GM12878 (cell line): ENCODE data around the gene GDF15. TPM values are rescaled to one million over a fixed set of nuclear protein-coding genes. Genes with fewer than 3 reads are reported as not detected.

Source experiments
- ASH2L ChIP-seq: fragments of 300-600, 200-600 bp; sonication (generic); IDR thresholded peaks from 2 replicates; pipeline ENCODE4 v1.6.1; 2017; ENCODE audit warnings: low read depth, mild to moderate bottlenecking, borderline replicate concordance
- ATF7 ChIP-seq: fragments of 450-650 bp; IDR thresholded peaks from 2 replicates; pipeline ENCODE4 v1.6.1; 2016; ENCODE audit warnings: low read depth, mild to moderate bottlenecking
- BCL11A ChIP-seq: IDR thresholded peaks from 2 replicates; pipeline ENCODE4 v1.6.1; 2011; ENCODE audit warnings: low read depth, low read length
- BCL3 ChIP-seq: IDR thresholded peaks from 2 replicates; pipeline ENCODE4 v1.6.1; 2011; ENCODE audit warnings: borderline replicate concordance, low read depth, mild to moderate bottlenecking, moderate library complexity, low read length; ENCODE audit not compliant: insufficient read depth, poor library complexity, severe bottlenecking
- BHLHE40 ChIP-seq, 2 experiments: fragments of 450-650 bp in 1 of 2; IDR thresholded peaks; 2 replicates each; pipeline ENCODE4 v1.6.1; 2011 to 2017; ENCODE audit warnings: low read depth in 2 of 2, borderline replicate concordance in 1 of 2, improper control_type of control experiment in 1 of 2, low read length in 1 of 2, mild to moderate bottlenecking in 1 of 2
- BRCA1 ChIP-seq: IDR thresholded peaks from 2 replicates; pipeline ENCODE4 v1.6.1; 2011; ENCODE audit warnings: low read depth, low read length, improper control_type of control experiment
- CHD4 ChIP-seq: fragments of 200-600 bp; sonication (generic); IDR thresholded peaks from 2 replicates; pipeline ENCODE4 v1.6.1; 2016; ENCODE audit warnings: mild to moderate bottlenecking
- CREB1 ChIP-seq: IDR thresholded peaks from 2 replicates; pipeline ENCODE4 v1.6.1; 2012; ENCODE audit warnings: low read depth, mild to moderate bottlenecking, inconsistent platforms
- E4F1 ChIP-seq: fragments of 450-650 bp; IDR thresholded peaks from 2 replicates; pipeline ENCODE4 v1.6.1; 2018; ENCODE audit warnings: borderline replicate concordance, mild to moderate bottlenecking; ENCODE audit not compliant: partially characterized antibody
- EED ChIP-seq: sonication (generic); IDR thresholded peaks from 2 replicates; pipeline ENCODE4 v1.6.1; 2016; ENCODE audit warnings: antibody characterized with exemption, low read depth
- EP300 ChIP-seq, 2 experiments: fragments of 150-350 bp in 1 of 2; IDR thresholded peaks; 2 replicates each; pipeline ENCODE4 v1.6.1; 2011 to 2012; ENCODE audit warnings: low read depth in 2 of 2, low read length in 2 of 2, borderline replicate concordance in 1 of 2, improper control_type of control experiment in 1 of 2, inconsistent platforms in 1 of 2; ENCODE audit not compliant: control insufficient read depth in 1 of 2
- MEF2B ChIP-seq: fragments of 450-650 bp; IDR thresholded peaks from 2 replicates; pipeline ENCODE4 v1.6.1; 2018; ENCODE audit warnings: mild to moderate bottlenecking, moderate library complexity; ENCODE audit not compliant: partially characterized antibody, poor library complexity, severe bottlenecking
- NR2C1 ChIP-seq: fragments of 450-650 bp; IDR thresholded peaks from 2 replicates; pipeline ENCODE4 v1.6.1; 2017; ENCODE audit warnings: antibody characterized with exemption, mild to moderate bottlenecking, moderate library complexity
- NR2C2 ChIP-seq: IDR thresholded peaks from 2 replicates; pipeline ENCODE4 v1.6.1; 2011; ENCODE audit warnings: borderline replicate concordance, low read depth; ENCODE audit not compliant: control insufficient read depth, insufficient read length
- RAD21 ChIP-seq: IDR thresholded peaks from 2 replicates; pipeline ENCODE4 v1.6.1; 2011; ENCODE audit warnings: mild to moderate bottlenecking, low read depth, low read length, moderate library complexity; ENCODE audit not compliant: insufficient read depth
- SIN3A ChIP-seq: IDR thresholded peaks from 2 replicates; pipeline ENCODE4 v1.6.1; 2012; ENCODE audit warnings: low read depth, low read length, improper control_type of control experiment
- SKIL ChIP-seq: fragments of 450-650 bp; IDR thresholded peaks from 2 replicates; pipeline ENCODE4 v1.6.1; 2017; ENCODE audit warnings: mild to moderate bottlenecking, low read depth, inconsistent platforms; ENCODE audit not compliant: poor library complexity, severe bottlenecking
- SMC3 ChIP-seq: IDR thresholded peaks from 2 replicates; pipeline ENCODE4 v1.6.1; 2011; ENCODE audit warnings: low read length, improper control_type of control experiment, borderline replicate concordance
- SREBF2 ChIP-seq: IDR thresholded peaks from 2 replicates; pipeline ENCODE4 v1.6.1; 2012; ENCODE audit warnings: mild to moderate bottlenecking, low read length
- TAF1 ChIP-seq: IDR thresholded peaks from 2 replicates; pipeline ENCODE4 v1.6.1; 2011; ENCODE audit warnings: mild to moderate bottlenecking, low read depth, low read length, borderline replicate concordance
- WRNIP1 ChIP-seq: IDR thresholded peaks from 2 replicates; pipeline ENCODE4 v1.6.1; 2011; ENCODE audit warnings: low read depth, low read length, improper control_type of control experiment, borderline replicate concordance
- ZBED1 ChIP-seq: IDR thresholded peaks from 2 replicates; pipeline ENCODE4 v1.6.1; 2016; ENCODE audit warnings: borderline replicate concordance
- ZSCAN29 ChIP-seq: fragments of 450-650 bp; IDR thresholded peaks from 2 replicates; pipeline ENCODE4 v1.6.1; 2017; ENCODE audit warnings: mild to moderate bottlenecking, moderate library complexity
- polyA plus RNA-seq, 11 experiments: library from polyadenylated mRNA; depleted of rRNA in 4 of 11; unstranded in 6 of 11; stranded (reverse) in 5 of 11; fragments of >200 nt; fragmentation: Nextera tagmentation in 4 of 11; fragmentation: Illumina TruSeq in 1 of 11; extraction: Ambion mirVana in 4 of 11; extraction: Trizol in 1 of 11; gene quantifications; 1 replicate in 1 of 11; 2 replicates in 10 of 11; pipeline versions ENCODE4 v1.2.1 to v1.2.3, GENCODE V29; 2011 to 2016; ENCODE audit warnings: inconsistent platforms in 2 of 11, missing spikeins in 2 of 11, low read depth in 1 of 11
- total RNA-seq, 4 experiments: library from RNA; depleted of rRNA in 3 of 4; stranded (reverse); fragments of >200 nt in 3 of 4; fragmentation: Illumina TruSeq in 1 of 4; extraction: Trizol in 1 of 4; gene quantifications; 2 replicates each; pipeline versions ENCODE4 v1.2.1 to v1.2.3, GENCODE V29; 2013 to 2021

The GDF15 gene
- total and polyA plus RNA-seq, 10 of the 15 experiments (the other 5 are each of a cell fraction or from before 2014, with no cell fraction given), result 0.11 to 3.6 (median 1.6) TPM; not detected in 1

- TF ChIP-seq MEF2B (peak; percentile 86), BHLHE40 (IDR thresholded peaks at IDR 0.05; ENCODE audit: borderline replicate concordance in 1 of 2, low read depth in 2 of 2, low read length in 1 of 2) (peak; percentile 86 to 93; a peak in 3 of 4 replicates), ZSCAN29 (no peak), EED (no peak), SREBF2 (no peak), BRCA1 (no peak), TAF1 (no peak), EP300 (IDR thresholded peaks at IDR 0.05; ENCODE audit: borderline replicate concordance in 1 of 2, control insufficient read depth in 1 of 2, low read depth in 2 of 2, low read length in 2 of 2) (peak; percentile 73 to 82; a peak in 3 of 4 replicates), NR2C2 (no peak), CREB1 (peak; percentile 92), ATF7 (peak; percentile 87), BCL11A (peak; percentile 34; the same call in 1 of the 2 replicates), E4F1 (peak; percentile 39), WRNIP1 (peak; percentile 43; the same call in 1 of the 2 replicates), SKIL (peak; percentile 66), SIN3A (no peak), ZBED1 (no peak), SMC3 (peak; percentile 66; the same call in 1 of the 2 replicates), NR2C1 (no peak), CHD4 (no peak), ASH2L (no peak; the same call in 1 of the 2 replicates), BCL3 (no peak), RAD21 (peak; percentile 60)
These were observed 22.1 kb downstream of the GDF15 start (continued) for GRCh38 chr19:18408053-18408476.
